NCI-H460 (cell line): ENCODE measurements around the gene SEC31B. TPM values are rescaled to one million over a fixed set of nuclear protein-coding genes. Genes with fewer than 3 reads are reported as not detected.

Experiments used
- DNase-seq: peaks from one replicate; pipeline ENCODE4 v3.0.0-alpha.2; 2016; ENCODE audit warnings: low read depth; ENCODE audit errors: extremely low read depth
- polyA plus RNA-seq: library from polyadenylated mRNA; depleted of rRNA; stranded (reverse); fragments of >200 nt; gene quantifications from 2 replicates; pipeline ENCODE4 v1.2.3, GENCODE V29; 2014; cell fraction: nucleus; rRNA removed
- total RNA-seq: library from RNA; depleted of rRNA; stranded (reverse); fragments of >200 nt; shearing (Covaris generic); gene quantifications from 2 replicates; pipeline ENCODE4 v1.2.3, GENCODE V29; 2014; rRNA removed

The SEC31B gene
- 2.0 and 2.6 TPM in 2 replicates for total RNA-seq
- 8.9 and 9.6 TPM in 2 replicates for polyA plus RNA-seq

- DNase-seq: no peak
Measured at GRCh38 chr10:100519311-100520051, at the start of gene SEC31B. SEC31B (minus strand) TSS chr10:100519861; CDS start chr10:100516952, 2,909 bp downstream.

GRCh38 chr10:100568912-100569311 is 49.3 kb upstream of the SEC31B start:
- DNase-seq: no peak

- no peak for DNase-seq
Measured at GRCh38 chr10:100567826-100568225, 48.2 kb upstream of the SEC31B start.

- DNase-seq: no peak
Measured at GRCh38 chr10:100567249-100567648, 47.6 kb upstream of the SEC31B start.

- DNase-seq: no peak
Measured at GRCh38 chr10:100566561-100566960, 46.9 kb upstream of the SEC31B start.

GRCh38 chr10:100565206-100565985 is 45.7 kb upstream of the SEC31B start:
- DNase-seq: no peak

GRCh38 chr10:100562008-100562672 is 42.5 kb upstream of the SEC31B start:
- peak; percentile 78 for DNase-seq

GRCh38 chr10:100561005-100561404 is 41.3 kb upstream of the SEC31B start:
- DNase-seq: no peak

- DNase-seq: no peak
Measured at GRCh38 chr10:100560248-100560647, 40.6 kb upstream of the SEC31B start.

GRCh38 chr10:100554902-100555301 is 35.2 kb upstream of the SEC31B start:
- DNase-seq: no peak

- no peak for DNase-seq
Measured at GRCh38 chr10:100553929-100554328, 34.3 kb upstream of the SEC31B start.

- no peak for DNase-seq
Measured at GRCh38 chr10:100551738-100552137, 32.1 kb upstream of the SEC31B start.

- DNase-seq: no peak
Measured at GRCh38 chr10:100551196-100551595, 31.5 kb upstream of the SEC31B start.

- no peak for DNase-seq
Measured at GRCh38 chr10:100544950-100545349, 25.3 kb upstream of the SEC31B start.

GRCh38 chr10:100537475-100537874 is 17.8 kb upstream of the SEC31B start:
- no peak for DNase-seq

- peak; percentile 96 for DNase-seq
Measured at GRCh38 chr10:100535715-100536353, 16.2 kb upstream of the SEC31B start, which contains the start of gene HIF1AN. HIF1AN (plus strand) TSS chr10:100535943; CDS start chr10:100535959, 16 bp downstream.

GRCh38 chr10:100535338-100535714 is 15.7 kb upstream of the SEC31B start:
- no peak for DNase-seq

GRCh38 chr10:100534726-100535125 is 15.1 kb upstream of the SEC31B start:
- DNase-seq: no peak

GRCh38 chr10:100531761-100532160 is 12.1 kb upstream of the SEC31B start:
- no peak for DNase-seq

GRCh38 chr10:100529475-100530298 is 10.0 kb upstream of the SEC31B start, which contains the start of gene NDUFB8:
NDUFB8 (minus strand) TSS chr10:100529871; CDS start chr10:100529851, 20 bp downstream.
- DNase-seq: peak; percentile 82
